BLaER1 treated with 17β-estradiol and CSF1 and Interleukin-3, amounts not matched to agents 10 nM and 100 nM (cell line): ENCODE results near the gene PRXL2C.
"Not testable (repeated sequence)": the region's sequence is repeated elsewhere in the genome, so short reads cannot be mapped to it uniquely, and the experiment has no call there.

Experiments used
- H3K27ac ChIP-seq, 11 experiments: shearing (Covaris generic); formaldehyde crosslinking; 2 replicates each; pipeline ENCODE4 v1.8.1; 2022
- H3K27me3 ChIP-seq, 11 experiments: shearing (Covaris generic); formaldehyde crosslinking; 2 replicates each; pipeline ENCODE4 v1.8.1; 2022
- H3K36me3 ChIP-seq, 11 experiments: shearing (Covaris generic); formaldehyde crosslinking; 2 replicates each; pipeline ENCODE4 v1.8.1; 2022
- H3K4me1 ChIP-seq, 10 experiments: shearing (Covaris generic); formaldehyde crosslinking; 2 replicates each; pipeline ENCODE4 v1.8.1; 2022
- H3K4me2 ChIP-seq, 11 experiments: shearing (Covaris generic); formaldehyde crosslinking; 2 replicates each; pipeline ENCODE4 v1.8.1; 2022
- H3K4me3 ChIP-seq, 10 experiments: shearing (Covaris generic); formaldehyde crosslinking; 2 replicates each; pipeline ENCODE4 v1.8.1; 2022
- H3K9ac ChIP-seq, 11 experiments: shearing (Covaris generic); formaldehyde crosslinking; 2 replicates each; pipeline ENCODE4 v1.8.1; 2022
- H3K9me3 ChIP-seq, 11 experiments: shearing (Covaris generic); formaldehyde crosslinking; replicated peaks in 1 of 11; 2 replicates each; pipeline ENCODE4 v1.8.1; 2022
- H4K20me1 ChIP-seq, 11 experiments: shearing (Covaris generic); formaldehyde crosslinking; 2 replicates each; pipeline ENCODE4 v1.8.1; 2022
- Cebpa-rat ChIP-seq, 11 experiments: shearing (Covaris generic); IDR thresholded peaks; 2 replicates each; pipeline ENCODE4 v1.8.1; 2022

Gene PRXL2C

GRCh38 chr9:96674906-96675538 is 19.9 kb upstream of the PRXL2C start:
- H3K9ac ChIP-seq = no peak overlapping the region
- H3K27me3 ChIP-seq = no peaks in the 10 kb centered on the region
- H3K4me2 ChIP-seq = no peak overlapping the region
- H3K9me3 ChIP-seq = peaks cover 26 to 53% (median 37%) of the 10 kb centered on the region in 11 experiments
- no peaks in the 10 kb centered on the region for H4K20me1 ChIP-seq
- H3K27ac ChIP-seq = no peak overlapping the region
- TF ChIP-seq Cebpa-rat (IDR thresholded peaks at IDR 0.05) = no peak
- H3K4me1 ChIP-seq = no peaks in the 10 kb centered on the region
- H3K4me3 ChIP-seq = no peak overlapping the region
- H3K36me3 ChIP-seq = no peaks in the 10 kb centered on the region

GRCh38 chr9:96673786-96674185 is 18.7 kb upstream of the PRXL2C start:
- peaks cover 26 to 57% (median 39%) of the 10 kb centered on the region in 11 experiments for H3K9me3 ChIP-seq
- not testable (repeated sequence) for H3K36me3 ChIP-seq, H3K4me1 ChIP-seq, H3K4me3 ChIP-seq, H3K4me2 ChIP-seq, H3K9ac ChIP-seq, H3K27me3 ChIP-seq, H4K20me1 ChIP-seq, H3K27ac ChIP-seq

DNA sequence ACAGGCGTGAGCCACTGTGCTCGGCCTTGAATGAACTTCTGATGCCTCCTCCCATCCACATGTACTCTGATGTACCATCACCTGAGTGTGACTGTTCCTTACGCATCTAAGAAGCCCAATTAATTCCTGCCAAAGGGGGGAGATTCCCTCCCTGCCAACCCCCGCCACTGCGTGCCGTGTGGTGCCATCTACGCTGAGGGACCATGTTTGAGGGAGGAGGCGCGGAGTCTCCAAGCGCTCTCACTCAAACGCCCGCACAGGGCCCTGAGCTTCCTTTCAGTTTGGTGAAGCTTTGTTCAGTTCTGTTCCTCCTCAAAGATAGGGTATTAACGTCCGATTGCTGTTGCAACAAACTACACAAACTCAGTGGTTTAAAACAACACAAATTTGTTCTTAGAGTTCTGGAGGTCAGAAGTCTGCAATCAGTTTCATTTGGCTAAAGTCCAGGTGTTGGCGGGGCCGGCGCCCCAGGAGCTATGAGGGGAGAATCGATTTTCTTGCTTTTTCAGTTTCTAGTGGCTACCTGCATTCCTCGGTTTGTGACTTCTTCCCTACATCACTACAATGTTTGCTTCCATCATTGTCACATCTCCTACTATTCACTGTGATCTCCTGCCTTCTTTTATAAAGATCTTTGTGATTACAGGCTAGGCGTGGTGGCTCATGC is 13.9 kb upstream of the PRXL2C start:
- no peak for TF ChIP-seq Cebpa-rat (IDR thresholded peaks at IDR 0.05)
- Histone ChIP-seq H3K4me2 (no peak overlapping the region), H3K9me3 (peaks cover 14 to 40% (median 26%) of the 10 kb centered on the region in 11 experiments; a peak in 21 of 22 replicates), H4K20me1 (no peaks in the 10 kb centered on the region), H3K4me1 (no peaks in the 10 kb centered on the region), H3K4me3 (no peak overlapping the region), H3K27ac (no peak overlapping the region), H3K36me3 (no peaks in the 10 kb centered on the region), H3K27me3 (no peaks in the 10 kb centered on the region), H3K9ac (no peak overlapping the region)

DNA sequence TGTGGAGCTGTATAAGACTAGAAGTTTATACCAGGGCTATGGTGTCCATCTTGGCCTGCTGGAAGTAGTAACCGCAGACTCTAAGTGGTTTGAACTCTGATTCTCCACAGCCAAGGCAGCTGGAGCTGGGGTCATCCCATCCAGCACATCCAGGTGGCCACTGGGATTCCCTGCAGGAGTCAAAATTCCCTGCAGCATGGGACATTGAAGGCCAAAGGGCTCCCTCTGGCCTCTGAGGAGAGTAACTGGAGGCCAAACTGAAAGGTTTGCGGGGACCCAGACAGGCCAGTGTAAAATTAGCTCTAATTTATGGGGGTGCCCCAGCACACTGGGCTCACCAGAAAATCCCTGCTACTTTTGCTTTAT is 12.2 kb upstream of the PRXL2C start:
- Histone ChIP-seq H3K4me3 (no peak overlapping the region), H3K27ac (no peak overlapping the region), H3K9me3 (peaks cover 3 to 25% (median 18%) of the 10 kb centered on the region in 11 experiments; a peak in 13 of 22 replicates), H3K36me3 (no peaks in the 10 kb centered on the region), H3K4me2 (no peak overlapping the region), H3K27me3 (no peaks in the 10 kb centered on the region), H3K4me1 (no peaks in the 10 kb centered on the region), H3K9ac (no peak overlapping the region), H4K20me1 (no peaks in the 10 kb centered on the region)
- TF ChIP-seq Cebpa-rat (IDR thresholded peaks at IDR 0.05) = no peak

GRCh38 chr9:96666653-96667362 is 11.7 kb upstream of the PRXL2C start:
- not testable (repeated sequence) for H3K27me3 ChIP-seq, H3K36me3 ChIP-seq, H3K4me2 ChIP-seq, H3K9ac ChIP-seq, H3K4me1 ChIP-seq, H3K4me3 ChIP-seq, H3K27ac ChIP-seq, H4K20me1 ChIP-seq
- peaks cover under 1 to 22% (median 16%) of the 10 kb centered on the region in 11 experiments; a peak in 13 of 22 replicates for H3K9me3 ChIP-seq

- no peaks in the 10 kb centered on the region for H3K4me1 ChIP-seq
- H3K36me3 ChIP-seq = no peaks in the 10 kb centered on the region
- 0 out of 22 replicates have a peak overlapping the region, but pooled peaks of 1 of the 11 experiments have one; percentile 8 for H3K27ac ChIP-seq
- H3K4me3 ChIP-seq = no peak overlapping the region
- H4K20me1 ChIP-seq = no peaks in the 10 kb centered on the region
- no peak overlapping the region for H3K9ac ChIP-seq
- H3K9me3 ChIP-seq = peaks cover 0 to 12% (median 9%) of the 10 kb centered on the region in 11 experiments; a peak in 12 of 22 replicates
- no peak overlapping the region for H3K4me2 ChIP-seq
- TF ChIP-seq Cebpa-rat (IDR thresholded peaks at IDR 0.05) = no peak
- H3K27me3 ChIP-seq = no peaks in the 10 kb centered on the region
Measured at GRCh38 chr9:96665789-96666188, 10.7 kb upstream of the PRXL2C start.

- TF ChIP-seq Cebpa-rat (IDR thresholded peaks at IDR 0.05) = no peak
- no peak overlapping the region for H3K27ac ChIP-seq
Measured at GRCh38 chr9:96663506-96664120, 8.5 kb upstream of the PRXL2C start.

GRCh38 chr9:96661711-96662110 is 6.6 kb upstream of the PRXL2C start:
- no peaks in the 10 kb centered on the region for H4K20me1 ChIP-seq
- no peak overlapping the region for H3K9ac ChIP-seq
- no peak for TF ChIP-seq Cebpa-rat (IDR thresholded peaks at IDR 0.05)
- H3K4me1 ChIP-seq = peaks cover 0 to 6% (median 0%) of the 10 kb centered on the region in 10 experiments; a peak in 1 of 20 replicates
- H3K4me2 ChIP-seq = no peak overlapping the region
- no peak overlapping the region for H3K4me3 ChIP-seq
- no peak overlapping the region for H3K27ac ChIP-seq
- H3K9me3 ChIP-seq = no peaks in the 10 kb centered on the region
- H3K36me3 ChIP-seq = no peaks in the 10 kb centered on the region
- H3K27me3 ChIP-seq = no peaks in the 10 kb centered on the region

More at GRCh38 chr9:96663506-96664120, 8.5 kb upstream of the PRXL2C start:
- H3K9me3 ChIP-seq = no peaks in the 10 kb centered on the region
- no peak overlapping the region for H3K9ac ChIP-seq
- H3K27me3 ChIP-seq = no peaks in the 10 kb centered on the region
- H3K4me2 ChIP-seq = no peak overlapping the region
- no peaks in the 10 kb centered on the region for H4K20me1 ChIP-seq
- H3K4me3 ChIP-seq = no peak overlapping the region
- peaks cover 0 to 3% (median 0%) of the 10 kb centered on the region in 10 experiments; a peak in 1 of 20 replicates for H3K4me1 ChIP-seq
- no peaks in the 10 kb centered on the region for H3K36me3 ChIP-seq

GRCh38 chr9:96660692-96661248 is 5.7 kb upstream of the PRXL2C start:
- H3K27me3 ChIP-seq = no peaks in the 10 kb centered on the region
- no peak overlapping the region for H3K27ac ChIP-seq
- no peak overlapping the region for H3K9ac ChIP-seq
- no peaks in the 10 kb centered on the region for H4K20me1 ChIP-seq
- H3K4me1 ChIP-seq = peaks cover under 1 to 12% (median 6%) of the 10 kb centered on the region in 10 experiments; a peak in 19 of 20 replicates
- no peaks in the 10 kb centered on the region for H3K36me3 ChIP-seq
- no peaks in the 10 kb centered on the region for H3K9me3 ChIP-seq
- H3K4me3 ChIP-seq = no peak overlapping the region
- TF ChIP-seq Cebpa-rat (IDR thresholded peaks at IDR 0.05) = no peak
- H3K4me2 ChIP-seq = no peak overlapping the region
